ENCODE results near the gene GALNT10. TPM values are rescaled to one million over a fixed set of nuclear protein-coding genes. Genes with fewer than 3 reads are reported as not detected.

Gene GALNT10
- total and polyA plus RNA-seq, 12 donors = 3.1 to 19.0 (median 11.7) TPM

- WGBS, 2 donors = 98 to 99% methylated on average over 3 of the region's 3 CpGs
- Histone ChIP-seq H3K4me3 (no peak overlapping the region), H3K27ac (no peak overlapping the region), H3K36me3 (peaks cover 0 to 48% (median 0%) of the 10 kb centered on the region in 9 donors), H3K9me3 (no peaks in the 10 kb centered on the region), H3K4me1 (peaks cover 0 to 10% (median 0%) of the 10 kb centered on the region in 9 donors), H3K27me3 (no peaks in the 10 kb centered on the region)
- intact Hi-C loops (cut with DNase I) = no loop called here
- no peak for ATAC-seq
- DNase-seq = no peak
- no peak for TF ChIP-seq CTCF (IDR thresholded peaks at IDR 0.05)
These were observed 139.6 kb downstream of the GALNT10 start for GRCh38 chr5:154330097-154330667.

- H3K4me3 ChIP-seq = no peak overlapping the region
- peaks cover 0 to 10% (median 0%) of the 10 kb centered on the region in 9 donors for H3K4me1 ChIP-seq
- H3K27ac ChIP-seq = no peak overlapping the region
- no peaks in the 10 kb centered on the region for H3K27me3 ChIP-seq
- peaks cover 0 to 58% (median 0%) of the 10 kb centered on the region in 9 donors for H3K36me3 ChIP-seq
- WGBS, 2 donors = 95 to 100% methylated on average over 2 of the region's 2 CpGs
- DNase-seq (no peak), ATAC-seq (no peak)
- no peaks in the 10 kb centered on the region for H3K9me3 ChIP-seq
- intact Hi-C loops (cut with DNase I) = no loop called here
- TF ChIP-seq CTCF (IDR thresholded peaks at IDR 0.05) = no peak
These were observed 140.7 kb downstream of the GALNT10 start for GRCh38 chr5:154331232-154331631.

GRCh38 chr5:154331924-154332323 is 141.4 kb downstream of the GALNT10 start:
- intact Hi-C loops (cut with DNase I) = no loop called here
- H3K36me3 ChIP-seq = peaks cover 0 to 64% (median 0%) of the 10 kb centered on the region in 9 donors
- WGBS, 2 donors = 80 to 93% methylated on average over 3 of the region's 3 CpGs
- no peak overlapping the region for H3K4me3 ChIP-seq
- no peak for DNase-seq
- no peak overlapping the region for H3K27ac ChIP-seq
- no peaks in the 10 kb centered on the region for H3K9me3 ChIP-seq
- H3K4me1 ChIP-seq = peaks cover 0 to 10% (median 0%) of the 10 kb centered on the region in 9 donors
- no peak for ATAC-seq
- TF ChIP-seq CTCF (IDR thresholded peaks at IDR 0.05) = no peak
- no peaks in the 10 kb centered on the region for H3K27me3 ChIP-seq

- ATAC-seq = no peak
- peaks cover 0 to 10% (median 0%) of the 10 kb centered on the region in 9 donors for H3K4me1 ChIP-seq
- WGBS, 2 donors = 97 to 98% methylated on average over 6 of the region's 6 CpGs
- no peak for DNase-seq
- H3K36me3 ChIP-seq = peaks cover 0 to 69% (median 0%) of the 10 kb centered on the region in 9 donors
- TF ChIP-seq CTCF (IDR thresholded peaks at IDR 0.05) = no peak
- H3K4me3 ChIP-seq = no peak overlapping the region
- H3K9me3 ChIP-seq = no peaks in the 10 kb centered on the region
- intact Hi-C loops (cut with DNase I) = no loop called here
- no peaks in the 10 kb centered on the region for H3K27me3 ChIP-seq
- no peak overlapping the region for H3K27ac ChIP-seq
These were observed 141.9 kb downstream of the GALNT10 start for GRCh38 chr5:154332451-154332850.

Measured in heart right ventricle (tissue), 16 donors.